NK-92 (cell line): ENCODE results near the gene NTF3.

ENCODE experiments used
- DNase-seq: peaks from one replicate; lab custom pipeline; 2025; ENCODE audit not compliant: unreplicated experiment; lab: John Stamatoyannopoulos, UW

Gene NTF3

DNA sequence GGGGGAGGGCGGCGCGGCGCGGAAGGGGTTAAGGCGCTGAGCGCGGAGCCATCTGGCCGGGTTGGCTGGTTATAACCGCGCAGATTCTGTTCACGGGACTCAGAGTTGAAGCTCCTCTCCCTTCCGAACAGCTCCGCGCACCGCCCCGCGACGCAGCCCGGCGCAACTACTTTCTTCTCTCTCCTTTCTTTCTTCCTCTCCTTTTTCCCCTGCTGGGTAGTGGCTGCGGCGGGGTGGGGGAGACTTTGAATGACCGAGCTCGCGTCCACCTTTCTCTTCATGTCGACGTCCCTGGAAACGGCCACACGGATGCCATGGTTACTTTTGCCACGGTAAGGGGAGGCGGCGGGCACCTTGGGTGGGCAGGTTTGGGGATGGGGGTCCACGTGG is at the start of gene NTF3:
TSS of gene NTF3 (plus strand) at position 98 of the 390 bp plus-strand sequence. CDS start at position 315, 217 bp downstream.
- no peak for DNase-seq

GRCh38 chr12:5384015-5384414 is 47.9 kb upstream of the NTF3 start:
- no peak for DNase-seq

DNA sequence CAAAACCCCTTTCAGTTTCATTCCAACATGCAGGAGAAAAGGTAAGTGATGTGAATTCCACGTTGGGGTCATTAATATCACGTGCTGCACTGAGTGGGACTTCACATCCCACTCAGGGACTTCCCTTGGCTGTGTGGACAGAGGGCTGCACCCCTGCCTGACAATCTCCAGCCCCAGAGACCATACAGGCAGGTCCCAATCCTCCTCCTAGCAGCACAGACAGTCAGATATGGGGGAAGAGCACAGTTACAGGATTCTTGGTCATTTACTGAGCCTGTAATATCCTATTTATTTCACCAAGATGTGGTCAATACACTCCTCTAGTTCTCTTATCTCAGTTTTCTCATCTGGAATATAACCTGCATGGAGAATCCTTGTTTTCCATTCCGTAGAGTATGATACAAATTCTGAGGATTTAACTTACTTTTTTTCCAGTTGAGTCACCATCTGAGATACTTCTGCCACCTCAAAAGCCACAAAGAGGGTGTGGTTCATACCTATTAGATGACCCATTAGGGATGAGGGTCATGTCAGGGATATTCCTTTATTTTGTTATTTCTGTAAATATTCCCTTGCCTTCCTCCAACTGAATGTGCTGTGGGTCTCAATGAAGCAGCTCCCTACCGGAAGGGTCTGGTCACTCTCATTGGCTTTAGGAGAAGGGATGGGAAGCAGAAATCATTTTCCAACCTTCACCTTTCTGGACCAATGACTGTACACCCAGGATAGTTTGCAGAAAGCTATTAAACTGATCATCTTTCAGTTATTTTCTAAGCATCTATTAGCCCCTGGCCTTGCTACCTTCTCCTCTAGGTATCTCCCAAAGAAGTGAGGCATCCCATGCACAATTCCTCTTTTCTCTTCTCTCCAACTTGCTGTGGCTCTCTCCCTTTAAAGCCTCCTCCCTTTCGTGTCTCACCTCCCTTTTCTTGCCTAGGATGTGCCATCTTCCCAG is 43.0 kb upstream of the NTF3 start:
- no peak for DNase-seq

- DNase-seq = no peak
Measured at GRCh38 chr12:5390174-5390799, 41.6 kb upstream of the NTF3 start.

- DNase-seq = no peak
Measured at GRCh38 chr12:5391653-5392052, 40.3 kb upstream of the NTF3 start.

GRCh38 chr12:5392961-5393360 is 38.9 kb upstream of the NTF3 start:
- DNase-seq = no peak

DNA sequence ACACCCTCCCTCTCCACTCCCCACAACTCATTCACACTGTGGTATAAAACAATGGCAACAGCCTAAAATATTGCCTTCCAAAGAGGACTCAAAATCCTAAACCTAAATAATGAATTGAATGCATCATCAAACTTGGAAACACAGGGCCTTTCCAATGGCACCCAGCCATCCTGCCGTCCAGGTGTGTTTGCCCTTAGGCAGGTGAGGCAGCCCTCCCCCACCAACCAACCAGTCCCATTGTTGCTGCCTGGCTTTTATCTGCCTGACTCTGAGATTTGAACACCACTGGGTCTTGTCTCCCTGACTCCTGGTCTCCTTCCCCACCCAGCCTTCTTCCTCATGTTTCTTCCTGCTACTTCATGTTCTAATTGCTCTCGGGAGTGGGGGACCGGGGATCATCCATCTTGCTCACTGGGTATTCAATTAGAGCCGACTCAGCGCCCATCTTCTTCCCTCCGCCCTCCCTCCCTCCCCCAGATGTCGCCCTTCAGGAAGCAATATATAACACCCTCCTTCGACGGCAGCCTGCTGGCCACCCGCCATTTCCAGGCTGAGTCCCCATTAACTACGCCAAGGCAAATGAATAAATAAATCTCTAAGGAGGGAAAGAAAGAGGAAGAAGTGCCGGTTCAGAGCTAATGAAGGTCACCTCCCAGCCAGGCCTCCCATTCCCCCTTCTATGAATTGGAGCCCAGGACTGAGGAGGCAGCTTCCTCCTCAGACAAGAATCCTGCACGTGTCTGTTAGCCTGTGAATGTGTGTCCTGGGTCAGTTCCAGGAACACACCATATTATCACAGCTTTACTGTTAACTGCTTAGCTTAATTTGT is 36.3 kb upstream of the NTF3 start:
- no peak for DNase-seq

DNA sequence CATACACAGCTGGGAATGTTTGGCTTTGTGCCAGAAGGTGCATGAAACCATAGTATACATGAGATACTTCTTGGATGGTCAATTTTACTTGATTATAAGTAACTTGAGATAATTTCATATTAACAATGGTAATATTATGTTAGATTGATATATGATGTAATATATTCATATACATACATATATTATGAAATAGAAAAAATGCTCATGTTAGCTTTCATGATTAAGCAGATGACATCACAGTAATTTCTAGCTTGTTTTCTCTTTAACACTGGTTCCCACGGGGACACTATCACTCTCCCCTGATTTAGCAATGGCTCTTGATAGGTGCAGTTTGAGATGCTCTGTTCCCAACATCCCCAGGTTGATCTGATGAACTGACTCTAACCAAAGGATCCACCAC is 35.4 kb upstream of the NTF3 start:
- DNase-seq = no peak

- DNase-seq = no peak
Measured at GRCh38 chr12:5399266-5399665, 32.6 kb upstream of the NTF3 start.

DNA sequence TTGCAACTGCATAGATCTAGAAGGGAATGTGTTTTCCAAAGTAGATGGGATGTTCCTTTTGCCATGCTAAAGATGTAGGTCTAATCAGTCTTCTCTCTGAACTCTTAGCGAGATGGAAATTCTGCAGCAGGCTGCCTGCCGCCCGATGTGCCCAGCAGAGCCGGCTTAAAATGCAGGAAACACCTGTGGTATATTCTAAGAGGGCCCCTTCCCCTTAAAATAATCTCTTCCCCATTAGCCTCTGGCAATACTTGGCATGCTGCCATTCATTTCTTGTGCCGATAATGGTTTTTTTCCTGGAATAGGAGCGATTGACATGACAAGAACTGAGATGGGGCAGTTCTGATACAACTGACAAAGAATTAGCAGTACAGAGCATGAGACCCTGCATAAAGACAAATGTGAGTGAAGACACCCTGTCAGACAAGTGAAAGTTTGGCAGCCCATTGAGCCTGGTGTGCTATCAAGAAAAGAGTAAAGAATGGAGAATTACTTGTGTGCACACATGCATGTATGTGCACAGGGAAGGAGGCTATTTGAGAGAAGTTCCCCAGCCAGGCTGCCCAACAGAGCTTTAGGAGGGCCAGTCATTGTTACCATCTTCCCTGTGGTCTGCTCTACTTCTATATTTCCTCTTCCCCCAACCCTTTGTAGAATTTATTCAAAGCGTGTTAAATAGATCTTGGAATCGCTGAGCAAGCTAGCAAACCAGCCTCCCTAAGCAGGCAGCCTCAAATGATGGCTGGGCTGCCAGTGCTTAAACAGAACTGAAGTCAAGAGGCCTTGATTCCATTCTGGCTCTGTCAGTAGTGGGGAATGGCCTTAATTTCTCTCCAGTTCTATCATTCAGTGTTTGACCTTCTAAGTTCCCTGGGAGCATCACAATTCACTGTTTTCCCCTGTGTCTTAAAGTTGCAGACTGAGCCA is 29.6 kb upstream of the NTF3 start:
- no peak for DNase-seq

DNA sequence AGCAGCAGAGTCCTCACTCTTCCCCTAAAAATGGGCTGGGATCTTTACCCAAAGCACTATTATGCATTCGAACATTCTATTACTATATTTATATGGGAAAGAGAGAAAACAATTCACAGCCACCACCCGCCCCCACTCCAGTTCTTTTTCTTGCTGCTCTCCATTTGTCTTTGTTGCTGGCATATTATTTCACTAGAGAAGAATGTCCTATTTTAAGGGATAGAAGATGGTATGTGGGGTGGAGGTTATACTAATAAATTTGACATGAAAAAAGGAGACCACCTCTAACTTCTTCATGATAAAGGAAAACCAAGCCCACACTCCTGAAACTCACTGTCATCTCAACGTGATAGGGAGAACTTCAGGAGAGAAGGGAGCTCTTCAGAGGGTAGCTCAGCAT is 28.5 kb upstream of the NTF3 start:
- no peak for DNase-seq

GRCh38 chr12:5407034-5407856 is 24.7 kb upstream of the NTF3 start:
- no peak for DNase-seq

DNA sequence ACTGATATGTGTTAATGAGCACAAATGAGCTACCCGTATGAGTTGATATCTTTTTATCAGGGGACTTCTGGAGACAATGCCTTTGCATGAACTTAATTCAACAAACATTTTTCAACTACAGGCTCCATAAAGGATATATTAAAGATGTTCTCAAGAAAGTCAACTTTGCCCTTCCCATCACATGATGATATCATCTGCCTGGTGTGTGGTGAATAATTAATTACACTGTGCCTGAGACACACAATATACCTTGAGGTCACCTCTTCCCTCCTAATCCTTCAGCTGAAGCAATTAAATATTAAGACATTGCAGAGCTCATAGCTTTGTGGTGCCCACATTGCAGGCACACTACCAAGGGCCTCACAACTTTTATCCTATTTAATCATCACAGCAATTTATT is 22.3 kb upstream of the NTF3 start:
- no peak for DNase-seq

GRCh38 chr12:5416571-5416970 is 15.3 kb upstream of the NTF3 start:
- DNase-seq = no peak

GRCh38 chr12:5417500-5417899 is 14.4 kb upstream of the NTF3 start:
- no peak for DNase-seq

GRCh38 chr12:5428332-5429221 is 3.3 kb upstream of the NTF3 start:
- no peak for DNase-seq

GRCh38 chr12:5429741-5430557 is 2.0 kb upstream of the NTF3 start:
- no peak for DNase-seq
